ENCODE measurements around the gene COL26A1. TPM values are rescaled to one million over a fixed set of nuclear protein-coding genes. Genes with fewer than 3 reads are reported as not detected.
A peak's percentile ranks its signal among the peaks of the same experiment; 100 is the strongest.

Gene COL26A1
- polyA plus RNA-seq, 12 donors: 0.69 to 5.1 (median 1.5) TPM; not detected in 2

GRCh38 chr7:101533103-101533465 is 170.4 kb downstream of the COL26A1 start:
- no peak for DNase-seq

GRCh38 chr7:101534015-101534803 is 171.5 kb downstream of the COL26A1 start:
- DNase-seq: no peak

GRCh38 chr7:101534873-101535272 is 172.2 kb downstream of the COL26A1 start:
- DNase-seq: no peak

- DNase-seq: no peak
Measured at GRCh38 chr7:101535351-101535751, 172.7 kb downstream of the COL26A1 start.

- DNase-seq: no peak
Measured at GRCh38 chr7:101536232-101536631, 173.6 kb downstream of the COL26A1 start.

GRCh38 chr7:101536668-101537067 is 174.0 kb downstream of the COL26A1 start:
- no peak for DNase-seq

- DNase-seq: no peak
Measured at GRCh38 chr7:101537205-101537604, 174.5 kb downstream of the COL26A1 start.

- DNase-seq: no peak
Measured at GRCh38 chr7:101537935-101538595, 175.4 kb downstream of the COL26A1 start.

- peak; percentile 46 for DNase-seq
Measured at GRCh38 chr7:101538596-101539459, 176.2 kb downstream of the COL26A1 start.

- no peak for DNase-seq
Measured at GRCh38 chr7:101539784-101540183, 177.1 kb downstream of the COL26A1 start.

GRCh38 chr7:101542527-101543241 is 180.0 kb downstream of the COL26A1 start:
- DNase-seq: peak; percentile 58

- no peak for DNase-seq
Measured at GRCh38 chr7:101543242-101543766, 180.6 kb downstream of the COL26A1 start.

- no peak for DNase-seq
Measured at GRCh38 chr7:101543846-101544245, 181.2 kb downstream of the COL26A1 start.

GRCh38 chr7:101545441-101546190 is 182.9 kb downstream of the COL26A1 start:
- no peak for DNase-seq

- DNase-seq: no peak
Measured at GRCh38 chr7:101546308-101546936, 183.7 kb downstream of the COL26A1 start.

GRCh38 chr7:101547022-101547915 is 184.6 kb downstream of the COL26A1 start:
- no peak for DNase-seq

- no peak for DNase-seq
Measured at GRCh38 chr7:101547916-101548661, 185.4 kb downstream of the COL26A1 start.

- no peak for DNase-seq
Measured at GRCh38 chr7:101549734-101550133, 187.1 kb downstream of the COL26A1 start.

Data from muscle of arm (tissue), 12 donors.